Measurements from ENCODE around the gene SMG7. TPM values are rescaled to one million over a fixed set of nuclear protein-coding genes. Genes with fewer than 3 reads are reported as not detected.

Gene SMG7
- total and polyA plus RNA-seq, 2 donors (not counting 3 experiments of a cell fraction or from before 2014, with no cell fraction given) = 25.4 to 47.1 TPM

DNA sequence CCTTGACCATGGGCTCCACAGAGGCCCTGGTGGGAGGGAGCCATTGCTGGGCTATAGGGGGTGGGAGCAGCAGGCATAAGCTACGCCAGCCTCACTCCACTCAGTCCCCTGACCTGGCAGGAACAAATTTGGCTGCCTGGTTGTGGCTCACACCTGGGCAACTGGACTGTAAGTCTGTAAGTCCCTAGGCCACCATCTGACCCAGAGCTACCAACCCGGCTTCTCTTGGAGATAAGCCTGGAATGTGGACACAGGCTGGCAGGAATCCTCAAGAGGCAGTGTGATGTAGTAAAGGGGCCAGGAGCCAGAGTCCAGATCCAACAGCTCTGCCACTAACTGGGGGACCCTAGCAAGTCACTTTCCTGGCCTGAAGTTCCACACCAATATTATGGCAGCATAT lies 106.6 kb downstream of the SMG7 start:
- TF ChIP-seq FOS (IDR thresholded peaks at IDR 0.05; ENCODE audit: borderline replicate concordance, insufficient read depth, low read length) (no peak), POLR2A (IDR thresholded peaks at IDR 0.05; ENCODE audit: low read depth, low read length) (no peak), GATA2 (IDR thresholded peaks at IDR 0.05; ENCODE audit: insufficient read depth, insufficient read length, low read depth, low read length) (no peak), EZH2 (IDR thresholded peaks at IDR 0.05; ENCODE audit: borderline replicate concordance, low read depth, low read length, severe bottlenecking) (no peak), CTCF (IDR thresholded peaks at IDR 0.05; ENCODE audit: extremely low read depth in 1 of 2, insufficient read depth in 1 of 2, low read depth in 1 of 2, low read length in 2 of 2) (no peak), POLR2AphosphoS5 (IDR thresholded peaks at IDR 0.05; ENCODE audit: insufficient read depth, low read depth, low read length) (no peak), MYC (IDR thresholded peaks at IDR 0.05; ENCODE audit: low read depth, low read length) (no peak), JUN (IDR thresholded peaks at IDR 0.05; ENCODE audit: borderline replicate concordance, insufficient read depth, insufficient read length, low read depth) (no peak)
- TF ChIP-seq, protein P1, sequence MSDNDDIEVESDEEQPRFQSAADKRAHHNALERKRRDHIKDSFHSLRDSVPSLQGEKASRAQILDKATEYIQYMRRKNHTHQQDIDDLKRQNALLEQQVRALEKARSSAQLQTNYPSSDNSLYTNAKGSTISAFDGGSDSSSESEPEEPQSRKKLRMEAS (IDR thresholded peaks at IDR 0.05; ENCODE audit: insufficient read depth, insufficient read length) = no peak

More for the DNA sequence above, 106.6 kb downstream of the SMG7 start:
- no peaks in the 10 kb centered on the region for H3K27me3 ChIP-seq (ENCODE audit: control insufficient read depth in 2 of 2, insufficient read depth in 2 of 2, low read length in 2 of 2)
- FAIRE-seq (no peak), DNase-seq (ENCODE audit: low read depth, low spot score) (no peak)
- CTCF ChIA-PET = interaction anchor here (0.7 to 1.7 kb wide), 6 partner anchors 10 to 297 kb away, joined by 3 to 6 read pairs (median 4); partner anchors contain the start of gene SMG7
- intact Hi-C loops (cut with micrococcal nuclease) = no loop called here
- dilution Hi-C loops (cut with MboI; ENCODE audit: extremely low pct_ligation_motif_present, low sequenced_read_pairs) = no loop called here
- no peaks in the 10 kb centered on the region for H4K20me1 ChIP-seq (replicated peaks; ENCODE audit: control insufficient read depth, extremely low read depth, insufficient read depth, low read length)
- no peak overlapping the region for H3K4me3 ChIP-seq (replicated peaks in 1 of 3; ENCODE audit: insufficient read depth in 1 of 3, low read depth in 1 of 3, low read length in 3 of 3)
- no peak overlapping the region for H2AFZ ChIP-seq (ENCODE audit: low read depth, low read length)
- BruUV-seq (replicated peaks) = no TSS peak
- H3K4me2 ChIP-seq (ENCODE audit: insufficient read depth, low read length) = no peak overlapping the region
- no peak overlapping the region for H3K9ac ChIP-seq (replicated peaks; ENCODE audit: extremely low read depth, insufficient read depth, low read length)
- H3K36me3 ChIP-seq (ENCODE audit: control insufficient read depth in 2 of 2, extremely low read depth in 1 of 2, insufficient read depth in 2 of 2, low read length in 2 of 2) = no peaks in the 10 kb centered on the region
- no peaks in the 10 kb centered on the region for H3K79me2 ChIP-seq (ENCODE audit: control insufficient read depth, insufficient read depth, low read length)
- no peaks in the 10 kb centered on the region for H3K4me1 ChIP-seq (ENCODE audit: control insufficient read depth, extremely low read depth, insufficient read depth, low read length)
- POLR2A ChIA-PET = interaction anchor here (1.1 kb wide), 1 partner anchor 106 kb away, joined by 6 read pairs; the partner anchor contains the start of gene SMG7
- no peaks in the 10 kb centered on the region for H3K9me3 ChIP-seq (replicated peaks; ENCODE audit: control insufficient read depth, insufficient read depth, low read length)
- no peaks in the 10 kb centered on the region for H3K9me1 ChIP-seq (replicated peaks; ENCODE audit: control insufficient read depth, extremely low read depth, insufficient read depth, low read length)
- no peak overlapping the region for H3K27ac ChIP-seq (ENCODE audit: insufficient read depth, low read depth, low read length)
